Neural progenitor cell (in vitro differentiated cells): ENCODE data around the gene PEX3.

Experiments used
- CTCF ChIP-seq: fragments of 200-600 bp; sonication (generic); IDR thresholded peaks from 2 replicates; pipeline ENCODE4 v1.5.1; 2017; ENCODE audit warnings: antibody characterized with exemption, mild to moderate bottlenecking
- EZH2 ChIP-seq: fragments of 200-600 bp; sonication (generic); IDR thresholded peaks from 2 replicates; pipeline ENCODE4 v1.6.1; 2017; ENCODE audit warnings: antibody characterized with exemption, mild to moderate bottlenecking, moderate library complexity
- EZH2phosphoT487 ChIP-seq: fragments of 200-600 bp; sonication (generic); IDR thresholded peaks from 2 replicates; pipeline ENCODE4 v1.6.1; 2017; ENCODE audit warnings: antibody characterized with exemption

GRCh38 chr6:143504369-143504768 is 53.8 kb downstream of the PEX3 start:
- TF ChIP-seq CTCF (no peak), EZH2phosphoT487 (no peak), EZH2 (no peak)
